Diencephalon (tissue), 1 donor: Measurements from ENCODE around the gene C12orf42. TPM values are rescaled to one million over a fixed set of nuclear protein-coding genes. Genes with fewer than 3 reads are reported as not detected.

Source experiments
- total RNA-seq: library from RNA; depleted of rRNA; stranded (reverse); fragments of >200 nt; gene quantifications from one replicate; pipeline ENCODE4 v1.2.3, GENCODE V29; 2014

Gene C12orf42
- total RNA-seq: 0.92 TPM

DNA sequence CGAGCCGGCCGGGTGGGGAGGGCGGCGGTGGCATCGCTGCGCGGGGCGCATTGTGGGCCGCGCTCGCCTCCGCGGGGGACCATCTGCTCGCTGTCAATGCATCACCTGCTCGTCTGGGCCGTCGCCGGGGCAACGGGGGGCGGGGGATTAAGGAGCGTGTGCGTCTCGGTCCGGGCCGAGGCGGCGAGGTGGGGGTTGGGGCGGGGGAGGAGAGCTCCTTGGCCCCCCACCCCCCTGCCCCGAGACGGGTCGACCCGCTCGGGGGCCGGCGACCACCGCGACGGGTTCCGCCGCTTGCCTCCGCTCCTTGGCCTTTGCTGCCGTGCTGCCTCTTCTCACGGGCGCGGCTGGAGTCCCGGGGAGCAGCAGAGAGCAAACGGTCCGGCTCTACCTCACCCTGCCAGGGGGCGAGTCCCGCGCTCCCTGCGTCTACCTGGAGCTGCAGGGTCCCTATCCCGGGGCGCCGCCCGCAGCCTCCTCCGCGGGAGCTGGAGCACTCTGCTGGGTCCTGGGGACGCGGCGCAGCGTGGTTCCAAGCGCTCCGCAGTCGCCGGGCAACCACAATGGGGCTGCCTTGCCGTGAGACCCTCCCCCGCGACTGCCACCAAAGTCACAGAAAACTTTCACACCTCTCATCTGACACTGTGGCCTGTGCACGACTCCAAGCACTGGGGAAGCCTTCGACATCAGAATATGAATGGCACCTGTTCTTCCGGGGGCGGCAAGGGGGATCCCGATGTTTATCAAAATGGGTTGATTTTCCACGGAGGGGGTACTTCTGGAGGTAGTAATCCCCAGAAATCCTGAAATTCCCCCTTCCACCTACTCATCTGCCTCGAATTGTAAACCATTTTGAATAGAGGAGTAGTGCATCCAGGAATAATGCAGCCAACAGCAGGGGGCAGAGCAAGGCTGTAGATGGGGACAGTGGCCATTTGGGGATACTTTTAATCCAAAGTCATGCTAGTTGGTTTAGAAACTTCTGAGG, at the start of gene C12orf42:
Gene C12orf42 (minus strand): TSS at position 500 of the 988 bp plus-strand sequence. CDS start 17,542 bp downstream, outside the sequence.

Other genes starting within 250 kb of the C12orf42 start
- gene STAB2, start 91.3 kb upstream of the C12orf42 start, total RNA-seq: under 0.01 TPM